GM19239 (cell line): Measurements from ENCODE around the gene TNP2.

Source experiments
- DNase-seq: peaks from one replicate; pipeline ENCODE4 v3.0.0; 2011; ENCODE audit warnings: low spot score; ENCODE audit not compliant: insufficient read length
- FAIRE-seq: peaks from 2 replicates; lab custom pipeline; 2011; peaks lifted over from hg19 to GRCh38; lab: Jason Lieb, UNC

The TNP2 gene

GRCh38 chr16:11245222-11245737, 23.8 kb downstream of the TNP2 start:
- DNase-seq (no peak), FAIRE-seq (no peak)

GRCh38 chr16:11242658-11243057, 26.5 kb downstream of the TNP2 start:
- DNase-seq: no peak

GRCh38 chr16:11241480-11242204, 27.5 kb downstream of the TNP2 start:
- DNase-seq (no peak), FAIRE-seq (no peak)

More at GRCh38 chr16:11242658-11243057, 26.5 kb downstream of the TNP2 start:
- FAIRE-seq: no peak

GRCh38 chr16:11240636-11241473, 28.3 kb downstream of the TNP2 start:
- DNase-seq (no peak), FAIRE-seq (no peak)

- DNase-seq (no peak), FAIRE-seq (no peak)
Measured at GRCh38 chr16:11239644-11240632, 29.2 kb downstream of the TNP2 start.

GRCh38 chr16:11238272-11239202, 30.6 kb downstream of the TNP2 start:
- no peak for DNase-seq

GRCh38 chr16:11236461-11237254, 32.5 kb downstream of the TNP2 start:
- no peak for FAIRE-seq
- DNase-seq: no peak

More at GRCh38 chr16:11238272-11239202, 30.6 kb downstream of the TNP2 start:
- FAIRE-seq: no peak

- DNase-seq: no peak
- FAIRE-seq: peak; percentile 28
Measured at GRCh38 chr16:11235703-11235991, 33.5 kb downstream of the TNP2 start.

- FAIRE-seq (no peak), DNase-seq (no peak)
Measured at GRCh38 chr16:11234884-11235702, 34.0 kb downstream of the TNP2 start.

GRCh38 chr16:11233727-11234376, 35.3 kb downstream of the TNP2 start:
- DNase-seq: no peak
- peak; percentile 82 for FAIRE-seq

GRCh38 chr16:11232852-11233726, 36.0 kb downstream of the TNP2 start:
- FAIRE-seq: peak; percentile 86
- peak; percentile 44 for DNase-seq

- FAIRE-seq (no peak), DNase-seq (no peak)
Measured at GRCh38 chr16:11232302-11232851, 36.7 kb downstream of the TNP2 start.

- FAIRE-seq (no peak), DNase-seq (no peak)
Measured at GRCh38 chr16:11231367-11231970, 37.7 kb downstream of the TNP2 start.

GRCh38 chr16:11229906-11230305, 39.2 kb downstream of the TNP2 start:
- no peak for DNase-seq
- no peak for FAIRE-seq

- DNase-seq (no peak), FAIRE-seq (no peak)
Measured at GRCh38 chr16:11229432-11229831, 39.7 kb downstream of the TNP2 start.
